DMS114 treated with DMSO at 0.1 percent for 48 hours (cell line): ENCODE results near the gene SHTN1.

Experiments used
- DNase-seq: peaks from one replicate; lab custom pipeline; 2025; ENCODE audit not compliant: unreplicated experiment; lab: John Stamatoyannopoulos, UW

Gene SHTN1

GRCh38 chr10:117005026-117005526, at the start of gene SHTN1:
TSS of gene SHTN1 (minus strand) at chr10:117005187. CDS start at chr10:117005079, 108 bp downstream.
- peak; percentile 38 for DNase-seq

- DNase-seq: no peak
Measured at GRCh38 chr10:117053482-117053881, 48.5 kb upstream of the SHTN1 start.

- no peak for DNase-seq
Measured at GRCh38 chr10:117047947-117048346, 43.0 kb upstream of the SHTN1 start.

GRCh38 chr10:117016266-117016665, 11.3 kb upstream of the SHTN1 start:
- no peak for DNase-seq

- no peak for DNase-seq
Measured at GRCh38 chr10:117014835-117015234, 9.8 kb upstream of the SHTN1 start.

- no peak for DNase-seq
Measured at GRCh38 chr10:117007080-117007479, 2.1 kb upstream of the SHTN1 start.

- DNase-seq: peak; percentile 38
Measured at GRCh38 chr10:117005527-117006055, 604 bp upstream of the SHTN1 start.

- peak; percentile 42 for DNase-seq
Measured at GRCh38 chr10:117004227-117005025, 561 bp downstream of the SHTN1 start.

GRCh38 chr10:117003336-117003735, 1.7 kb downstream of the SHTN1 start:
- no peak for DNase-seq

- no peak for DNase-seq
Measured at GRCh38 chr10:117002206-117002605, 2.8 kb downstream of the SHTN1 start.

- no peak for DNase-seq
Measured at GRCh38 chr10:117001144-117001543, 3.8 kb downstream of the SHTN1 start.

GRCh38 chr10:117000580-117000979, 4.4 kb downstream of the SHTN1 start:
- DNase-seq: no peak

GRCh38 chr10:116998172-116998571, 6.8 kb downstream of the SHTN1 start:
- no peak for DNase-seq

- DNase-seq: no peak
Measured at GRCh38 chr10:116997015-116997414, 8.0 kb downstream of the SHTN1 start.

- DNase-seq: no peak
Measured at GRCh38 chr10:116995648-116996047, 9.3 kb downstream of the SHTN1 start.

GRCh38 chr10:116994113-116994890, 10.7 kb downstream of the SHTN1 start:
- no peak for DNase-seq

- DNase-seq: no peak
Measured at GRCh38 chr10:116993610-116994009, 11.4 kb downstream of the SHTN1 start.

- no peak for DNase-seq
Measured at GRCh38 chr10:116992183-116992582, 12.8 kb downstream of the SHTN1 start.

- no peak for DNase-seq
Measured at GRCh38 chr10:116990276-116990800, 14.6 kb downstream of the SHTN1 start.

- DNase-seq: no peak
Measured at GRCh38 chr10:116989439-116989838, 15.5 kb downstream of the SHTN1 start.

GRCh38 chr10:116988311-116988710, 16.7 kb downstream of the SHTN1 start:
- no peak for DNase-seq
